ENCODE data around the gene RNF212.

Gene RNF212

DNA sequence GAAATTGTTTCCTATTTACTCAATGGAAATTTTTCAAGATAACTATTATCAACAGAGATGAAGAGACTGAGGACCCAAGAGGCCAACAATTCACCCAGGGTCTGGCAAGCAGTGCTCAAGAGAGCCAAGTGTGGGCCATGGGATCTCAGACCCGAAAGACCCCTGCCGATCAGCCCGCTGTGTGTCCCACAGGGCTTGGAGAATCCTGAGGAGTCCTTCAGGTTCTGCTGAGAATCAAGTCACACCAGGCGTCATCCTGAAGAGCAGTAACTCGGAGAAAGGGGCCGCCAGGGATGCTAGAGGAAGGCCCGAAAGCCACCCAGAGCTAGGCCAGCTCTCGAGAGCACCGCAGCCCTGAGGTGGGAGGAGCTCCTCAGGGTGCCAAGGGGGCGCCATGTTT lies 53.2 kb downstream of the RNF212 start:
- H2AFZ ChIP-seq (ENCODE audit: low read length) = no peak overlapping the region
- no peak overlapping the region for H3K4me3 ChIP-seq (ENCODE audit: low read length, poor library complexity, severe bottlenecking)
- TF ChIP-seq EZH2phosphoT487 (IDR thresholded peaks at IDR 0.05; ENCODE audit: borderline replicate concordance) (no peak), CTCF (conservative IDR thresholded peaks at IDR 0.05; ENCODE audit: low read length) (no peak)
- no peaks in the 10 kb centered on the region; the same call in 1 of the 2 replicates for H3K9me3 ChIP-seq (ENCODE audit: insufficient read depth, low read depth, low read length)
- no peaks in the 10 kb centered on the region for H3F3A ChIP-seq (ENCODE audit: low read depth)
- H3K9me2 ChIP-seq (replicated peaks; ENCODE audit: low read depth, low read length) = no peaks in the 10 kb centered on the region
- no peak overlapping the region for H3K9ac ChIP-seq (ENCODE audit: low read depth, low read length, poor library complexity, severe bottlenecking)
- no peaks in the 10 kb centered on the region for H3K79me2 ChIP-seq (ENCODE audit: insufficient read depth, low read length)
- H3K27me3 ChIP-seq (ENCODE audit: insufficient read depth, low read length, poor library complexity, severe bottlenecking) = no peaks in the 10 kb centered on the region
- no peak overlapping the region for H3K4me2 ChIP-seq (ENCODE audit: low read depth, low read length, poor library complexity, severe bottlenecking)
- H3K4me1 ChIP-seq (ENCODE audit: insufficient read depth, low read length, poor library complexity, severe bottlenecking) = no peaks in the 10 kb centered on the region
- H3K36me3 ChIP-seq (ENCODE audit: insufficient read depth, low read length) = no peaks in the 10 kb centered on the region
- no peaks in the 10 kb centered on the region for H4K20me1 ChIP-seq (ENCODE audit: insufficient read depth, low read length, poor library complexity, severe bottlenecking)

GRCh38 chr4:1058997-1059665 lies 54.2 kb downstream of the RNF212 start:
- no peaks in the 10 kb centered on the region for H3K27me3 ChIP-seq (ENCODE audit: insufficient read depth, low read length, poor library complexity, severe bottlenecking)
- no peaks in the 10 kb centered on the region for H3K4me1 ChIP-seq (ENCODE audit: insufficient read depth, low read length, poor library complexity, severe bottlenecking)
- no peaks in the 10 kb centered on the region for H3K79me2 ChIP-seq (ENCODE audit: insufficient read depth, low read length)
- H2AFZ ChIP-seq (ENCODE audit: low read length) = no peak overlapping the region
- TF ChIP-seq EZH2phosphoT487 (IDR thresholded peaks at IDR 0.05; ENCODE audit: borderline replicate concordance) (no peak), CTCF (conservative IDR thresholded peaks at IDR 0.05; ENCODE audit: low read length) (no peak)
- H3K9ac ChIP-seq (ENCODE audit: low read depth, low read length, poor library complexity, severe bottlenecking) = no peak overlapping the region
- H3K9me3 ChIP-seq (ENCODE audit: insufficient read depth, low read depth, low read length) = no peaks in the 10 kb centered on the region; the same call in 1 of the 2 replicates
- no peak overlapping the region for H3K4me2 ChIP-seq (ENCODE audit: low read depth, low read length, poor library complexity, severe bottlenecking)
- H4K20me1 ChIP-seq (ENCODE audit: insufficient read depth, low read length, poor library complexity, severe bottlenecking) = no peaks in the 10 kb centered on the region
- no peaks in the 10 kb centered on the region for H3F3A ChIP-seq (ENCODE audit: low read depth)
- H3K36me3 ChIP-seq (ENCODE audit: insufficient read depth, low read length) = no peaks in the 10 kb centered on the region
- H3K4me3 ChIP-seq (ENCODE audit: low read length, poor library complexity, severe bottlenecking) = no peak overlapping the region
- H3K9me2 ChIP-seq (replicated peaks; ENCODE audit: low read depth, low read length) = no peaks in the 10 kb centered on the region

GRCh38 chr4:1058198-1058996 lies 55.0 kb downstream of the RNF212 start:
- Histone ChIP-seq H3K79me2 (ENCODE audit: insufficient read depth, low read length) (no peaks in the 10 kb centered on the region), H3K27me3 (ENCODE audit: insufficient read depth, low read length, poor library complexity, severe bottlenecking) (no peaks in the 10 kb centered on the region), H3K4me2 (ENCODE audit: low read depth, low read length, poor library complexity, severe bottlenecking) (no peak overlapping the region), H3F3A (ENCODE audit: low read depth) (no peaks in the 10 kb centered on the region), H3K4me3 (ENCODE audit: low read length, poor library complexity, severe bottlenecking) (no peak overlapping the region), H4K20me1 (ENCODE audit: insufficient read depth, low read length, poor library complexity, severe bottlenecking) (no peaks in the 10 kb centered on the region), H3K4me1 (ENCODE audit: insufficient read depth, low read length, poor library complexity, severe bottlenecking) (no peaks in the 10 kb centered on the region), H2AFZ (ENCODE audit: low read length) (no peak overlapping the region), H3K9me3 (ENCODE audit: insufficient read depth, low read depth, low read length) (no peaks in the 10 kb centered on the region; the same call in 1 of the 2 replicates), H3K9me2 (replicated peaks; ENCODE audit: low read depth, low read length) (no peaks in the 10 kb centered on the region), H3K36me3 (ENCODE audit: insufficient read depth, low read length) (no peaks in the 10 kb centered on the region), H3K9ac (ENCODE audit: low read depth, low read length, poor library complexity, severe bottlenecking) (no peak overlapping the region)
- TF ChIP-seq EZH2phosphoT487 (IDR thresholded peaks at IDR 0.05; ENCODE audit: borderline replicate concordance) (no peak), CTCF (conservative IDR thresholded peaks at IDR 0.05; ENCODE audit: low read length) (no peak)
